Activated CD8-positive, alpha-beta memory T cell treated with anti-CD3 and anti-CD28 coated beads, Interleukin-2, amount 50 U/mL, for 24 hours (primary cell): ENCODE measurements around the gene PPP1CB.
A peak's percentile ranks its signal among the peaks of the same experiment; 100 is the strongest.
"Not testable (repeated sequence)": the region's sequence is repeated elsewhere in the genome, so short reads cannot be mapped to it uniquely, and the experiment has no call there.

Source experiments
- DNase-seq: peaks from one replicate; pipeline ENCODE4 v3.0.0-alpha.2; 2020; ENCODE audit errors: extremely low read depth

Gene PPP1CB

GRCh38 chr2:28778392-28778791 is 26.8 kb downstream of the PPP1CB start:
- no peak for DNase-seq

- no peak for DNase-seq
These were observed 27.4 kb downstream of the PPP1CB start for GRCh38 chr2:28779001-28779400.

- DNase-seq, result no peak
These were observed 28.9 kb downstream of the PPP1CB start for GRCh38 chr2:28780496-28780895.

- no peak for DNase-seq
These were observed 30.8 kb downstream of the PPP1CB start for GRCh38 chr2:28782423-28782822.

GRCh38 chr2:28784570-28784969 is 32.9 kb downstream of the PPP1CB start:
- not testable (repeated sequence) for DNase-seq

GRCh38 chr2:28796620-28797019 is 45.0 kb downstream of the PPP1CB start:
- DNase-seq, result no peak

- no peak for DNase-seq
These were observed 50.1 kb downstream of the PPP1CB start for GRCh38 chr2:28801726-28802125.

GRCh38 chr2:28802975-28803429 is 51.4 kb downstream of the PPP1CB start:
- DNase-seq, result no peak

- DNase-seq, result no peak
These were observed 58.3 kb downstream of the PPP1CB start for GRCh38 chr2:28809927-28810326.

GRCh38 chr2:28810384-28811285 is 59.0 kb downstream of the PPP1CB start, which contains the start of gene SPDYA:
TSS of gene SPDYA (plus strand) at chr2:28810834. CDS start at chr2:28816015, 5,181 bp downstream.
- DNase-seq, result peak; percentile 53

- DNase-seq, result no peak
These were observed 66.4 kb downstream of the PPP1CB start for GRCh38 chr2:28818053-28818452.

GRCh38 chr2:28821295-28821958 is 69.8 kb downstream of the PPP1CB start:
- DNase-seq, result peak; percentile 36

- no peak for DNase-seq
These were observed 70.4 kb downstream of the PPP1CB start for GRCh38 chr2:28822036-28822435.

- DNase-seq, result no peak
These were observed 72.6 kb downstream of the PPP1CB start for GRCh38 chr2:28824207-28824606.

- DNase-seq, result no peak
These were observed 73.2 kb downstream of the PPP1CB start for GRCh38 chr2:28824870-28825269.

- no peak for DNase-seq
These were observed 76.8 kb downstream of the PPP1CB start for GRCh38 chr2:28828382-28828781.

- DNase-seq, result no peak
These were observed 82.3 kb downstream of the PPP1CB start for GRCh38 chr2:28833740-28834470.

- DNase-seq, result no peak
These were observed 84.2 kb downstream of the PPP1CB start for GRCh38 chr2:28835781-28836180.

- no peak for DNase-seq
These were observed 87.3 kb downstream of the PPP1CB start for GRCh38 chr2:28838971-28839370.

GRCh38 chr2:28842042-28842441 is 90.4 kb downstream of the PPP1CB start:
- no peak for DNase-seq
